B cell (primary cell): Measurements from ENCODE around the gene KMT2C.

Source experiments
- EZH2 ChIP-seq: IDR thresholded peaks from 2 replicates; pipeline ENCODE4 v1.6.1; 2012; ENCODE audit warnings: borderline replicate concordance, low read depth, mild to moderate bottlenecking, moderate library complexity, low read length; ENCODE audit not compliant: insufficient read depth, poor library complexity, severe bottlenecking
- TF ChIP-seq, protein P1 (sequence below): fragments of 200-600 bp; IDR thresholded peaks from one replicate; pipeline ENCODE4 v1.8.0; 2022; ENCODE audit warnings: antibody characterized with exemption, mild to moderate bottlenecking

GRCh38 chr7:152399344-152399743, 36.5 kb downstream of the KMT2C start:
- TF ChIP-seq, protein P1, sequence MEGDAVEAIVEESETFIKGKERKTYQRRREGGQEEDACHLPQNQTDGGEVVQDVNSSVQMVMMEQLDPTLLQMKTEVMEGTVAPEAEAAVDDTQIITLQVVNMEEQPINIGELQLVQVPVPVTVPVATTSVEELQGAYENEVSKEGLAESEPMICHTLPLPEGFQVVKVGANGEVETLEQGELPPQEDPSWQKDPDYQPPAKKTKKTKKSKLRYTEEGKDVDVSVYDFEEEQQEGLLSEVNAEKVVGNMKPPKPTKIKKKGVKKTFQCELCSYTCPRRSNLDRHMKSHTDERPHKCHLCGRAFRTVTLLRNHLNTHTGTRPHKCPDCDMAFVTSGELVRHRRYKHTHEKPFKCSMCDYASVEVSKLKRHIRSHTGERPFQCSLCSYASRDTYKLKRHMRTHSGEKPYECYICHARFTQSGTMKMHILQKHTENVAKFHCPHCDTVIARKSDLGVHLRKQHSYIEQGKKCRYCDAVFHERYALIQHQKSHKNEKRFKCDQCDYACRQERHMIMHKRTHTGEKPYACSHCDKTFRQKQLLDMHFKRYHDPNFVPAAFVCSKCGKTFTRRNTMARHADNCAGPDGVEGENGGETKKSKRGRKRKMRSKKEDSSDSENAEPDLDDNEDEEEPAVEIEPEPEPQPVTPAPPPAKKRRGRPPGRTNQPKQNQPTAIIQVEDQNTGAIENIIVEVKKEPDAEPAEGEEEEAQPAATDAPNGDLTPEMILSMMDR: no peak
- TF ChIP-seq EZH2: no peak
